CD4-positive, alpha-beta T cell treated with Interleukin-6 for 4 hours (primary cell): ENCODE results near the gene APBB1IP.
"Not testable (repeated sequence)": the region's sequence is repeated elsewhere in the genome, so short reads cannot be mapped to it uniquely, and the experiment has no call there.

Source experiments
- DNase-seq: peaks from one replicate; pipeline ENCODE4 v3.0.0-alpha.2; 2020; ENCODE audit warnings: mixed read lengths

Gene APBB1IP

DNA sequence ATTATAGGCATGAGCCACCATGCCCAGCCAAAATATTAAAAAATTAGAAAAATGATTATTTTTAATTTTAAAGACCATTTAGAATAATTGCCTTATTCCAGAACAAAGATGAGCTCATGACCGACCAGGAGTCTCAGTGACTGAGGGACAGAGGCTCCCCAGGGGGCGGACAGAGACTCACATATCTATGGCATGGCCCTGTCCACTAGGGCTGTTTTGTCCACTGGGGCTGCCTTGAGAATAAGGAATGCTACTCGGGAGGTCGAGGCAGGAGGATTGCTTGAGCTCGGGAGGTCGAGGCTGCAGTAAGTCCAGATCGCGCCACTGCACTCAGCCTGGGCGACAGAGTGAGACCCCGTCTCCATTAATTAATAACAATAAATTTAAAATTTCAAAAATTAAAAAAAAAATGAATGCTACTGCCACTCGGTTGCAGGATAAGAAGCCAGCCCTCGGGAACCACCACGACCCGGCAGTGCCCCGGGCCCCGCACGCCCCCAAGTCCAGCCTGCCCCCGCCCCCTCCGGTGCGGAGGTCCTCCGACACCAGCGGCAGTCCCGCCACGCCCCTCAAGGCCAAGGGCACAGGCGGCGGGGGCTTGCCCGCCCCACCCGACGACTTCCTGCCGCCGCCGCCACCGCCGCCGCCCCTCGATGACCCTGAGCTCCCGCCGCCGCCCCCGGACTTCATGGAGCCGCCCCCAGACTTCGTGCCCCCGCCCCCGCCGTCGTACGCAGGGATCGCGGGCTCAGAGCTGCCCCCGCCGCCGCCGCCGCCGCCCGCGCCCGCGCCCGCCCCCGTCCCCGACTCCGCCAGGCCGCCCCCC, 128.6 kb downstream of the APBB1IP start:
- DNase-seq, result no peak

DNA sequence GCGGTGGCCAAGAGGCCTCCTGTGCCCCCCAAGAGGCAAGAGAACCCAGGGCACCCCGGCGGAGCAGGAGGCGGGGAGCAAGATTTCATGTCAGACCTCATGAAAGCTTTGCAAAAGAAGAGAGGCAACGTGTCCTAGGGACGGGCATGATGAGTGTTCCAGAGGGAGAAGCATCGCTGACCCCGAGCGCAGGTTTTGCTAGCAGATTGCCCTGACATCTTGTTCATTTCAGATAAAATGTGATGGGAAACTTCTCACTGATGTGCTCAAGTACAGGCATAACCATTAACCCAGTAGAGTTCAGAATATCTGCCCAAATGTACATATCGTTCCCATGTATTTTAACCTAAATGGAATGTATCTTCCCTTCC, 129.2 kb downstream of the APBB1IP start:
- no peak for DNase-seq

DNA sequence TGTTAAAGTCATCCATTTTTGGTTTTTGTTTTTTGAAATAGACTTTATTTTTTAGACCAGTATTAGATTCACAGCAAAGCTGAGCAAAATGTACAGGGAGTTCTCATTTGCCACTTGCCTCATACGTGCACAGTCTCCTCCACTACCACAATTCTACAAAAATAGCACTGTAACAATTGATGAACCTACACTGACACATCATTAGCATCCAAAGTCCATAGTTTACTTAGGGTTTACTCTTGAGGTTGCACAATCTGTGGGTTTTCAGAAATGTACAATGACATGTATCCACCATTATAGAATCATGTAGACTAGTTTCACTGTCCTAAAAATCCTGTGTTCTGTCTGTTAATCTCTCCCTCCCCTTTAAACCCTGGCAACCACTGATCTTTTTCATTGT, 133.5 kb downstream of the APBB1IP start:
- no peak for DNase-seq

DNA sequence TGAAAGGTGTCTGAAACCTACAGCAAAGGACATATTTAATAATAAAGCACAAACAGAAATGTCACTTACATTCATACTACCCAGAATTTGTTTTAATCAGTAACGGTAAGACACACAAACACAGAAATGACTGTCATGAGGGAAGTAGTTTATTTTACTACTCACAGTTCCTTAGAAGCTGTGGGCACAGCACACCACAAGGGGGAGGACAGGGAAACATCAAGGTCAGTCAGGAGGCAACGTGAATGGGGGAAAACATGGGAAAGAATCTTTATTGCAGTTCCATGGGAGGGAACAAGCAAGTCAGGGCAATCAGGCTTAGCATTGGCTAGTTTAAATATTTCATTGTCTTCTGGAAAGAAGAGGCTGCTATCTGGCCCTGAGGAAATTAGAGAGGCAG, 135.5 kb downstream of the APBB1IP start:
- no peak for DNase-seq

DNA sequence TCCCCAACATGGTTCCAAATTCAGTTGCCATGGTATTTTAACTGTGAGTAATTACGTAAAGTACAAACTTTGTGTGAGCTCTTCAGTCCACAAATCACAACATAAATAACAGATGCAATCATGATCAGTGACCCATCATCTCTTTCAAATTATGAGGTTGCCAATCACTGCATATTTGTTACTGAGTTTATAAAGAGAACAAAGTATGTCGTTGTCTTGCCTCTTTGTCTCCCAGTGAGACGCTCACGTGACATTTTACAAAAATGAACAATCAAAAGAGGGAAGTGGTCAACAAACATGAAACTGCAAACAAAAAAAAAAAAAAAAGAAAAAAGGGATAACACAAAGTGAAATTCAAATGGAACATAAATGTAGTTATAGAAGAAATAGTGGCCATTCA, 136.6 kb downstream of the APBB1IP start:
- no peak for DNase-seq

DNA sequence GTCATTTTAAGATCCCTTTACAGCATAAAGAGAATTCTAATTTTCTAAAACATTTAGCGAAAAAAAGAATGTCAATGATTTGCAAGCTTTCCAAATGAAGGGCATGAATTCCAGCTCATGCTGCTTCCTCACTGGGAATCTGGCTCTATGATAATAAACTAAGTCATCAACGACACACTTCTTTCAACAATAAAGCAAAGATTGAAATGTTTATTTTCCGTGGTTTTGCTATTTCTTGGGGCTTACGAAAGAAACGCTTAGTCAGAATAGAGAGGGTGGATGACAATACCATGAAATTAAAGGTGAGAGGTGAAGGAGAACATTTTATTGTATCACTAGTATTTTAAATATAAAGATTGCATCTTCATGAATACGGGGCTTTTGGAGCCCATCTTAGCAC, 140.2 kb downstream of the APBB1IP start:
- DNase-seq, result not testable (repeated sequence)

DNA sequence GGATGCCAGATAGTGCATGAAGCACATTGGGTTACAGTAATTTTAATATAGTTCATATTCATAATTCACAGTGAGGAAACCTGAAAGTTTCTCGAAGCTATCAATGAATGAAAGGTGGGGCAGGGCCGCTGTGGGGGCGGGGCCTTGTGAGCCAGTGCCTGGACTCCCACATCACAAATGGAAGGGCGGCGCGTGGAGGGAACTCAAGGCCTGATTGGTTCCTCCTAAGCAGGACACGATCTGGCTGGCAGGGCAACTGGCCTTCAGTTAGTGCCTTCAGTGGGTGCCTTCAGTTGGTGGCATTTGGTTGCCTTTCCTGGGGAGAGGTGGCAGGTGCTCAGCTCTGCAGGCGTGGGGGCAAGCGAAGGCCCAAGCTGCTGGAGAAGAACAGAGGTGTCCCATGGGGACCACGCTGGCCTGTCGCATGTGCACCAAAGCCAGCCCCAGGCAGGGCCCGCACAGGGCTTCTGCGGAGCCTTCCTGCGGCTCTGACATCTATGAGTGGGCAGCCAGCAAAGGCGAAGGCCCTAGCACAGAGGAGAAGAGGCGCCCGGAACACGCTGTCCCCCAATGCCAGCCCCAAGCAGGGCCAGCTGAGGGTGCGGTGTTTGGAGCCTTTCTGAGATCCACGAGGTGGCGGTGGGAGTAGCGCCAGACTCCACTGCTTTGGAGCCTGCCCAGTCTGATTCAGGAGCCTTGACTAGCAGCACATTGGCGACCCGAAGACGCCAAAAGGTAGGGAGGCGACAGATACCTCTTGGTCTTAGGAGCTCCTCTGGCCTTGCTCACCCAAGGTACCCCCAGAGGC, 141.3 kb downstream of the APBB1IP start:
- DNase-seq, result no peak

DNA sequence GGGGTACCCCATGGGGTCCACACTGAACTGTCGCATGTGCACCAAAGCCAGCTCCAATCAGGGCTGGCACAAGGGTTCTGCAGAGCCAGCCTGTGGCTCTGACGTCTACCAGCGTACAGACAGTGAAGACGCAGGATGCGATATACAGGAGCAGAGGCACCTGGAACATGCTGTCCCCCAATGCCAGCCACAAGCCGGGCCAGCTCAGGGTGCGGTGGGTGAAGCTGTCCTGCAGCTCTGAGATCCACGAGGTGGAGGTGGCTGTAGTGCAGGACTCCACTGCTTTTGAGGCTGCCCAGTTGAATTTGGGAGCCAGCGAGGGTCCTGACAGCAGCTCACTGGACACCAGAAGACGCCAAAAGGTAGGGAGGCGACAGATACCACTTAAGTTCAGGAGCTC, 148.1 kb downstream of the APBB1IP start:
- no peak for DNase-seq

DNA sequence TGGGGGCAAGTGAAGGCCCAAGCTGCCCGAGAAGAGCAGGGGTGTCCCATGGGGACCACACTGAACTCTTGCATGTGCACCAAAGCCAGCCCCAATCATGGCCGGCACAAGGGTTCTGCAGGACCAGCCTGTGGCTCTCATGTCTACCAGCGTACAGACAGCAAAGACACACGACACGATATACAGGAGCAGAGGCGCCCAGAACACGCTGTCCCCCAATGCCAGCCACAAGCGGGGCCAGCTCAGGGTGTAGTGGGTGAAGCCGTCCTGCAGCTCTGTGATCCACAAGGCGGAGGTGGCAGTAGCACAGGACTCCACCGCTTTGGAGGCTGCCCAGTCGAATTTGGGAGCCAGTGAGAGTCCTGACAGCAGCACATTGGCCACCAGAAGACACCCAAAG, 150.5 kb downstream of the APBB1IP start:
- no peak for DNase-seq

DNA sequence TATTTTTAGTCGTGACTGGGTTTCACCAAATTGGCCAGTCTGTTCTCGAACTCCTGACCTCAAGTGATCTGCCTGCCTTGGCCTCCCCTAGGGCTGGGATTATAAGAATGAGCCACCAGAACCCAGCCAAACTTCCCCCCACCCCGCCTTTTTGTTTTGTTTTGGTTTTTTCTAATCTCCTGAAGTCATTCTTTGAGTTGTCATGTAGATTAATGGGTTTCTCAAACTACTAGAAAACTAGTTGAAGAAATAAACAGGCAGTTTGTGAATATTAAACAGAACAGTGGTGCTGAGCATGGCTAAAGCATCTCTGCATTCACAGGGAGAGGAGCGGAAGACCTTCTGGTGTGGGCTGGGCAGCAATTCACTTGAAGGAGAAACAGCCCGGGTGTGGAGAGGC, 151.7 kb downstream of the APBB1IP start:
- not testable (repeated sequence) for DNase-seq

DNA sequence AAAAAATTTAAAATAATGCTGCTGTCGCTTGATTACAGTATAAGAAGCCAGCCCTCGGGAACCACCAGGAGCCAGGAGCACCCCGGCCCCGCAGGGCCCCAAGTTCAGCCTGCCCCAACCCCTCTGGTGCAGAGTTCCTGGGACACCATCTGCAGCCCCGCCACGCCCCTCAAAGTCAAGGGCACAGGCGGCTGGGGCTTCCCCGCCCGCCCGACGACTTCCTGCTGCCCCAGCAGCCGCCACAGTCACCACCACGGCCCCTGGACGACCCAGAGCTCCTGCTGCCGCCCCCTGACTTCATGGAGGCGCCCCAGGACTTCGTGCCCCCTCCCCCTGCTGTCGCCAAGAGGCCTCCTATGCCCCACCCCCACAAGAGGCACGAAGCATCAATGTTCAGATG, 155.8 kb downstream of the APBB1IP start:
- DNase-seq, result no peak

DNA sequence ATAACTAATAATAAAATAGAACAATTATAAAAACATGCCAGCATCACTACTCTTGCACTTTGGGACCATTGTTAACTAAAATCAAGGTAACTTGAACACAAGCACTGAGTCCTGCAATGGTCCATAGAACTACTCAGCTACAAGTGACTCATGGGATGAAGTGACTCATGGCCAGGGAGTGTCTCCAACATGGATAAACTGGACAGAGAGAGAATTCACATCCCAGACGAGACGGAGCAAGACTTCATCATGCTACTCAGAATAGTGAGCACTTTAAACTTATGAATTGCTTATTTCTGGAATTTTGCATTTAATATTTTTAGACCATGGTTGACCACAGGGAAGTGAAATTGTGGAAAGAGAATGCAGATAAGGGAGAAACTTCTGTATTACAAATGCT, 165.1 kb downstream of the APBB1IP start:
- DNase-seq, result not testable (repeated sequence)

DNA sequence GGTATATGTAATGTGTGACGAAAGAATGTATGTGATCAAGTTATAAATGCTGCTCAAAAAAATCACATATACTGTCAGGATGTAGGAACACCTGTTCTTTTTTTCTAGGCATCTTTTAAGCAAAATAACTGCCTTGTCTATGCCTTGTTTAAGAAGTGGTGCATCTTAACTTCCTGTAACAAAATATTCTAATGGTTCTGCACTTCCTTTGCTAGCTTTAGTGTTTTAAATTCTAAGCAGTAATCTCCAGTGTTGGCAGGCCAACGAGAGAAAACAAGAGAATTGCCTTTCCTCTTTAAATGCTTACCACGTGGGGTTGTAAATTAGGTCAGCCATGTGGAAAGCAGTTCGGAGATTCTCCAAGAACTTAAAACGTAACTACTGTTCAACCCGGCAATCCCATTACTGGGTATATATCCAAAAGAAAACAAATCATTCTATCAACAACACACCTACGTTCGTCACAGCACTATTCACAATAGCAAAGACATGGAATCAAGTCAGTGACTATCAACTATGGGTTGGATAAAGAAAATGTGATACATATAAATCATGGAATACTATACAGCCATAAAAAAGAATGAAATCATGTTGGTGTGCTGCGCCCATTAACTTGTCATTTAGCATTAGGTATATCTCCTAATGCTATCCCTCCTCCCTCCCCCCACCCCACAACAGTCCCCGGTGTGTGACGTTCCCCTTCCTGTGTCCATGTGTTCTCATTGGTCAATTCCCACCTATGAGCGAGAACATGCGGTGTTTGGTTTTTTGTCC, 166.4 kb downstream of the APBB1IP start:
- DNase-seq, result not testable (repeated sequence)

DNA sequence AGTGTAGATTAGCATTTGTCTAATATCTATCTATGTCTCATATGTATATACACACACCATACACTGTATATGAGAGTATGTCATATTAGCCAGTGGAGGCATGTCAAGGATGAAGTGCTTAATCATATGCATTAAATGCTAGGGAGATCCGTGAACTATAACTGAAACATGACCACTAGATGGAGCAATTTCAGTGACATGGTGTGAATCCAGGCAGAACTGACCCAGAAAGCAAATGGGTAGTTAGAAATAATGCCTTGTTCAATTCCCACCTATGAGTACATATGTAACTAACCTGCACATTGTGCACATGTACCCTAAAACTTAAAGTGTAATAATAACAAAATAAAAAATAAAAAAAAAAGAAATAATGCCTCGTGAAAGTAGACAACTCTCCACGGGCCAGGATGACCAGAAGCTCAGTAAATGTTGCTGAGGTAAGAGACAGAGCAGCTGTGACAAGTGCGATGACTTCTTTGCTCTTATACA, 168.3 kb downstream of the APBB1IP start:
- DNase-seq, result not testable (repeated sequence)

DNA sequence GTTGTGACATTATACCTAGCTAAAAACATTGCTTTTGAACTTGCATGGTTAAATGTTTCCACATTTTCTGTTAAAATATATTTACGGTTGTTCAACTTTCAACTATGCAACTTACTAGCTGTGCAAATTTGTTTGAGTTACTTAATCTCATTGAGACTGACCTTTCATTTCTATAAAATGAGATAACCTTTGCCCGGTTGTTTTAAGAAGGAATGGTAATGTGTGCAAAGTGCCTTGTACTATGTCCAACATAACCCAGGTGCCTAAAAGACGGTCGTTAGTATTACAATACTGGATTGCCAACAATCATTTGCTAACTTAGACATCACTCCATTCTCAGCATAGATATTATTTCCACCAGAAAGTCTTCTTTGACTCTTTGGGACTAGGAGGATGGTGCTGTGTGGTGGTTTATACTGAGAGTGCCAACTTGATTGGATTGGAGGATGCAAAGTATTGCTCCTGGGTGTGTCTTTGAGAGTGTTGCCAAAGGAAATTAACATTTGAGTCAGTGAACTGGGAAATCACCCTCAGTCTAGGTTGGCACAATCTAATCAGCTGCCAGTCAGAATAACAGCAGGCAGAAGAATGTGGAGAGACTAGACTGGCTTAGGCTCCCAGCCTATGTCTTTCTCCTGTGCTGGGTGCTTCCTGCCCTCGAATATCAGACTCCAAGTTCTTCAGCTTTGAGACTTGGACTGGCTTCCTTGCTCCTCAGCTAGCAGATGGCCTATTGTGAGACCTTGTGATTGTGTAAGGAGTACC, 174.2 kb downstream of the APBB1IP start:
- no peak for DNase-seq
